GM12878 (cell line): Measurements from ENCODE around the gene CSTB. TPM values are rescaled to one million over a fixed set of nuclear protein-coding genes. Genes with fewer than 3 reads are reported as not detected.
A peak's percentile ranks its signal among the peaks of the same experiment; 100 is the strongest.

Experiments
- ATAC-seq: fragments of 200-7000 bp; cut with Tn5 transposase; 3 replicates; pipeline ENCODE4 v1.9.1; 2020; ENCODE audit warnings: mild to moderate bottlenecking, moderate library complexity
- BruUV-seq: library from RNA; stranded (reverse); fragments of 400-500 nt; replicated peaks from 2 replicates; lab custom pipeline; 2021; lab: Mats Ljungman, UMichigan
- CTCF ChIA-PET: fragments of 300-600 bp; sonication (Branson Sonifier 250); formaldehyde crosslinking; extraction: SDS; loops from one replicate; lab custom pipeline; 2021; ENCODE audit warnings: inconsistent platforms; lab: Yijun Ruan, JAX
- POLR2A ChIA-PET: fragments of 350-600 bp; formaldehyde crosslinking; extraction: SDS; loops from one replicate; lab custom pipeline; 2021; ENCODE audit warnings: inconsistent platforms; lab: Charles Lee
- RAD21 ChIA-PET: fragments of 300-600 bp; sonication (Branson Sonifier 250); formaldehyde crosslinking; loops from one replicate; lab custom pipeline; 2023; ENCODE audit warnings: antibody characterized with exemption; ENCODE audit not compliant: unreplicated experiment; lab: Charles Lee
- SMC1A ChIA-PET: fragments of 300-600 bp; sonication (Branson Sonifier 250); formaldehyde crosslinking; loops from one replicate; lab custom pipeline; 2023; ENCODE audit not compliant: unreplicated experiment, uncharacterized antibody; lab: Charles Lee
- DNase-seq: peaks from one replicate; pipeline ENCODE4 v3.0.0-alpha.2; 2011; ENCODE audit warnings: low read depth, low spot score
- FAIRE-seq: peaks from 3 replicates; lab custom pipeline; 2011; peaks lifted over from hg19 to GRCh38; lab: Jason Lieb, UNC
- H2AFZ ChIP-seq: 2 replicates; pipeline ENCODE4 v1.6.0; 2011; ENCODE audit warnings: low read depth, low read length, control low read depth; ENCODE audit not compliant: control insufficient read depth
- H3K27ac ChIP-seq: 2 replicates; pipeline ENCODE4 v1.5.1; 2011; ENCODE audit warnings: control low read depth; ENCODE audit not compliant: control insufficient read depth, insufficient read depth
- H3K27me3 ChIP-seq, 2 experiments: replicated peaks in 1 of 2; 2 replicates each; pipeline versions ENCODE4 v1.6.0 to v1.6.1; 2011; ENCODE audit warnings: low read length in 1 of 2; ENCODE audit not compliant: control insufficient read depth in 2 of 2, insufficient read depth in 2 of 2
- H3K36me3 ChIP-seq, 2 experiments: 2 replicates each; pipeline ENCODE4 v1.5.1; 2011; ENCODE audit warnings: low read length in 1 of 2; ENCODE audit not compliant: control insufficient read depth in 2 of 2, insufficient read depth in 2 of 2
- H3K4me1 ChIP-seq: 2 replicates; pipeline ENCODE4 v1.6.1; 2011; ENCODE audit warnings: mild to moderate bottlenecking, low read length, moderate library complexity, mixed read lengths; ENCODE audit not compliant: control insufficient read depth, insufficient read depth
- H3K4me2 ChIP-seq: 2 replicates; pipeline ENCODE4 v1.6.0; 2011; ENCODE audit warnings: control low read depth; ENCODE audit not compliant: control insufficient read depth, insufficient read depth
- H3K4me3 ChIP-seq: fragments of 200-600 bp; sonication (generic); 2 replicates; pipeline ENCODE4 v1.5.1; 2016
- H3K79me2 ChIP-seq: 2 replicates; pipeline ENCODE4 v1.6.0; 2011; ENCODE audit warnings: low read length; ENCODE audit not compliant: control insufficient read depth, insufficient read depth
- H3K9ac ChIP-seq: 2 replicates; pipeline ENCODE4 v1.8.0; 2011; ENCODE audit warnings: low read length, control low read depth, mixed read lengths; ENCODE audit not compliant: control insufficient read depth, insufficient read depth
- H3K9me3 ChIP-seq: replicated peaks from 3 replicates; pipeline ENCODE4 v1.5.1; 2011; ENCODE audit warnings: mild to moderate bottlenecking, low read length; ENCODE audit not compliant: control insufficient read depth, insufficient read depth
- H4K20me1 ChIP-seq: 2 replicates; pipeline ENCODE4 v1.6.0; 2011; ENCODE audit not compliant: control insufficient read depth, insufficient read depth
- BHLHE40 ChIP-seq, 2 experiments: fragments of 450-650 bp in 1 of 2; IDR thresholded peaks; 2 replicates each; pipeline ENCODE4 v1.6.1; 2011 to 2017; ENCODE audit warnings: low read depth in 2 of 2, borderline replicate concordance in 1 of 2, improper control_type of control experiment in 1 of 2, low read length in 1 of 2, mild to moderate bottlenecking in 1 of 2
- SMAD1 ChIP-seq: fragments of 450-650 bp; IDR thresholded peaks from 2 replicates; pipeline ENCODE4 v1.6.1; 2018; ENCODE audit warnings: mild to moderate bottlenecking, low read depth; ENCODE audit not compliant: partially characterized antibody
- WGBS: methylation state at CpG from one replicate; pipeline ENCODE4 v1.1.6; 2016; ENCODE audit warnings: low lambda C conversion rate; ENCODE audit not compliant: insufficient replicate concordance, insufficient coverage; ENCODE audit errors: missing lambda C conversion rate; 5-methylcytosine and 5-hydroxymethylcytosine counted together
- in situ Hi-C: fragments of 300-500 bp; cut with MboI; formaldehyde crosslinking; loops from 9 replicates; pipeline ENCODE4 v1.14.3; 2018; ENCODE audit warnings: mixed read lengths
- intact Hi-C: fragments of 100-400 bp; cut with micrococcal nuclease; formaldehyde crosslinking; loops from one replicate; pipeline ENCODE4 v1.14.2; 2022; ENCODE audit not compliant: unreplicated experiment
- polyA plus RNA-seq, 11 experiments: library from polyadenylated mRNA; depleted of rRNA in 4 of 11; unstranded in 6 of 11; stranded (reverse) in 5 of 11; fragments of >200 nt; fragmentation: Nextera tagmentation in 4 of 11; fragmentation: Illumina TruSeq in 1 of 11; extraction: Ambion mirVana in 4 of 11; extraction: Trizol in 1 of 11; gene quantifications; 1 replicate in 1 of 11; 2 replicates in 10 of 11; pipeline versions ENCODE4 v1.2.1 to v1.2.3, GENCODE V29; 2011 to 2016; ENCODE audit warnings: inconsistent platforms in 2 of 11, missing spikeins in 2 of 11, low read depth in 1 of 11
- total RNA-seq, 4 experiments: library from RNA; depleted of rRNA in 3 of 4; stranded (reverse); fragments of >200 nt in 3 of 4; fragmentation: Illumina TruSeq in 1 of 4; extraction: Trizol in 1 of 4; gene quantifications; 2 replicates each; pipeline versions ENCODE4 v1.2.1 to v1.2.3, GENCODE V29; 2013 to 2021
- TF ChIP-seq, protein P1 (sequence below): IDR thresholded peaks from 2 replicates; pipeline ENCODE4 v1.6.1; 2012; ENCODE audit warnings: low read depth, low read length, improper control_type of control experiment

CSTB gene
- total and polyA plus RNA-seq, 10 of the 15 experiments (the other 5 are each of a cell fraction or from before 2014, with no cell fraction given), result 12.5 to 82.7 (median 41.9) TPM

DNA sequence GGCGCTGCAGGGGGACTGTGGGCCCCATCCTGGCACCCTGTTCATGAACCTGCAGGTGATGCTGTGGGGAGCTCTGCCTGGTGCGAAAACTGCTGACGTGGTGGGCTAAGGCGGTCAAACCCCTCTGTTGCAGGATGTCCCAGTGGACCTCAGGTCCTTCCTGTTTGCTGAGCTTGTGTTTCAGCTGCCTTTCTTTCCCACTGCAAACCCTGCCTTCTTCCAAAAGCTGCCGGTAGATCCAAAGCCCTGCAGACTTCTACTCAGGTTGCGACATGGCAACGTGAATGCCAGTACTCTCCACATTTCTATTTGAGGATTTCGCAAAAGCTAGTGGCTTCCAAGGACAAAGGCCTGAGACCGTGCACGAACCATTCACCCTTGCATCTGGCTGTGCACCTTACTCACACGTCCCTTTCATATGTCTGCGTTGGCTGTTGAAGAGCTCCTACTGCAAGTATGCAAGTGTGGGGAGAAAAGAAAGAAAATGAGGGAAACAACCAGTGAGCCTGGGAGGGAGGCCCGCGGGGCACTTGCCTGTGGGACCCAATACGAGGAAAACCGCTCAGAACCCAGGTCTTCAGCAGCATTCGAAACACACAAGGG, 7.1 kb upstream of the CSTB start:
- intact Hi-C loops, result no loop called here
- H4K20me1 ChIP-seq, result no peaks in the 10 kb centered on the region
- no TSS peak for BruUV-seq
- DNase-seq (no peak), ATAC-seq (peak; percentile 9; the same call in 1 of the 3 replicates), FAIRE-seq (no peak)
- no peak overlapping the region for H3K4me3 ChIP-seq
- ChIA-PET CTCF (interaction anchor here (1.3 to 1.6 kb wide), 2 partner anchors 14 to 55 kb away, joined by 5 to 6 read pairs; no protein-coding TSS in a partner anchor), POLR2A (interaction anchor here (0.5 to 1.4 kb wide), 3 partner anchors 11 to 60 kb away, joined by 3 to 4 read pairs (median 3); no protein-coding TSS in a partner anchor), RAD21 (no interaction called here), SMC1A (no interaction called here)
- no peak overlapping the region for H3K4me2 ChIP-seq
- 64% methylated on average over 17 of the region's 17 CpGs for WGBS
- no peak overlapping the region for H3K27ac ChIP-seq
- peaks cover 5% of the 10 kb centered on the region for H3K4me1 ChIP-seq
- no peak overlapping the region for H2AFZ ChIP-seq
- no peaks in the 10 kb centered on the region for H3K36me3 ChIP-seq
- no peak overlapping the region for H3K9ac ChIP-seq
- no peaks in the 10 kb centered on the region for H3K9me3 ChIP-seq
- no peaks in the 10 kb centered on the region for H3K79me2 ChIP-seq
- in situ Hi-C loops, result no loop called here
- TF ChIP-seq BHLHE40 (IDR thresholded peaks at IDR 0.05; ENCODE audit: borderline replicate concordance in 1 of 2, low read depth in 2 of 2, low read length in 1 of 2), result peak in 1 of 2 experiments; percentile 20; a peak in 1 of 4 replicates
- TF ChIP-seq SMAD1, result no peak
- TF ChIP-seq, protein P1, sequence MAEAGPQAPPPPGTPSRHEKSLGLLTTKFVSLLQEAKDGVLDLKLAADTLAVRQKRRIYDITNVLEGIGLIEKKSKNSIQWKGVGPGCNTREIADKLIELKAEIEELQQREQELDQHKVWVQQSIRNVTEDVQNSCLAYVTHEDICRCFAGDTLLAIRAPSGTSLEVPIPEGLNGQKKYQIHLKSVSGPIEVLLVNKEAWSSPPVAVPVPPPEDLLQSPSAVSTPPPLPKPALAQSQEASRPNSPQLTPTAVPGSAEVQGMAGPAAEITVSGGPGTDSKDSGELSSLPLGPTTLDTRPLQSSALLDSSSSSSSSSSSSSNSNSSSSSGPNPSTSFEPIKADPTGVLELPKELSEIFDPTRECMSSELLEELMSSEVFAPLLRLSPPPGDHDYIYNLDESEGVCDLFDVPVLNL, result no peak
- H3K27me3 ChIP-seq, result no peaks in the 10 kb centered on the region
